Stimulated activated CD8-positive, alpha-beta memory T cell treated with anti-CD3 and anti-CD28 coated beads, Interleukin-12 subunit alpha, Interleukin-12 subunit beta, amount 100 ng/mL, for 1 hour (primary cell): ENCODE results near the gene GID8.
"Not testable (repeated sequence)": the region's sequence is repeated elsewhere in the genome, so short reads cannot be mapped to it uniquely, and the experiment has no call there.

Experiments used
- DNase-seq: peaks from one replicate; pipeline ENCODE4 v3.0.0-alpha.2; 2020; ENCODE audit warnings: low read depth

The GID8 gene

GRCh38 chr20:62958388-62959100, 20.6 kb downstream of the GID8 start:
- DNase-seq, result no peak

- DNase-seq, result no peak
These were observed 21.4 kb downstream of the GID8 start for GRCh38 chr20:62959101-62959971.

DNA sequence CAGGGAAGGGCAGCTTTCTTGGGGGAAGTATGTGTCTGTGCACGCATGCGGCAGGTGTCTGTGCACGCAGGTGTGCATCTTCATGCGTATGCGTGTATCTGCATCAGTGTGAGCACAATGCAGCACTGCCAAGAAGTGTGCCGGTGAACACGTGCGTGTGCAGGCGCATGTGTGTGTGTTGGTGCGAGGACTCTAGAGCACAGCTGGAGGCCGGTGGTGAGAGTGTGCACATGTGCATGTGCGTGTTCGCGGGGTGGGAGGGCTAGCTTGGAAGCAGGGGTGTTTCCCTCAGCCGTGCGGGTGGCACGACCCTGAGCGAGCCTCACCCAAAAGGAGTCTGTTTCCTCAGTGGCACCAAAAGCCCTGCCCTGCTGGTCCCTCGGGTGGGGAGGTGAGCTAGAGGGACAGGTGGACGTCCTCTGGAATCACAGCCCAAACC, 22.1 kb downstream of the GID8 start:
- no peak for DNase-seq

DNA sequence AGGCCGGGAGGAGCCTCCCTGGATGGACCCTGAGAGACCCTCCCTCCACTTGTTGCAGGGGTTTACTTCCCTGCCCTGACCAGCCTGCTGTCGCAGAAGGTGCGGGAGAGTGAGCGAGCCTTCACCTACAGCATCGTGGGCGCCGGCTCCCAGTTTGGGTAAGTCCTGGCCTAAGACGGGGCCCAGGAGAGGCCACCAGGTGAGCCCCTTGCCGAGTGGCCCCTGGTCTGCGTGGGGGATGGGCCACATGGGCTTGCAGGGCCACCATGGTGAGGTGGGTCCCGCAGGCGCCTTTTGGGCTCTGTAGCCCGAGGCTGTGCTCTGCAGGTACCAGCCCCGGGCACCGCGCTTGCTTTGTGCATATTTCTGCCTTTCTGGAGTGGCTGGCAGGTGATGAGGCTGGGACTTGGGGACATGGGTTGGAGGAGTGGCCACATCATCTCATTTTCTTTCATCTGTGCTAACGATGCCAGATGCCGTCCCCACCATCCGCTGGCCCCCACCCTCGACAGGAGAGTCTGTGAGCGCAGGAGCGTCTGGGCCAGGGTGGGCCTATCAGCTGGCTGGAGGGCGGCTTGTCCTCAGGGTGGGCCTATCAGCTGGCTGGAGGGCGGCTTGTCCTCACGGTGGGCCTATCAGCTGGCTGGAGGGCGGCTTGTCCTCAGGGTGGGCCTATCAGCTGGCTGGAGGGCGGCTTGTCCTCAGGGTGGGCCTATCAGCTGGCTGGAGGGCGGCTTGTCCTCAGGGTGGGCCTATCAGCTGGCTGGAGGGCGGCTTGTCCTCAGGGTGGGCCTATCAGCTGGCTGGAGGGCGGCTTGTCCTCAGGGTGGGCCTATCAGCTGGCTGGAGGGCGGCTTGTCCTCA, 22.7 kb downstream of the GID8 start:
- DNase-seq, result not testable (repeated sequence)

DNA sequence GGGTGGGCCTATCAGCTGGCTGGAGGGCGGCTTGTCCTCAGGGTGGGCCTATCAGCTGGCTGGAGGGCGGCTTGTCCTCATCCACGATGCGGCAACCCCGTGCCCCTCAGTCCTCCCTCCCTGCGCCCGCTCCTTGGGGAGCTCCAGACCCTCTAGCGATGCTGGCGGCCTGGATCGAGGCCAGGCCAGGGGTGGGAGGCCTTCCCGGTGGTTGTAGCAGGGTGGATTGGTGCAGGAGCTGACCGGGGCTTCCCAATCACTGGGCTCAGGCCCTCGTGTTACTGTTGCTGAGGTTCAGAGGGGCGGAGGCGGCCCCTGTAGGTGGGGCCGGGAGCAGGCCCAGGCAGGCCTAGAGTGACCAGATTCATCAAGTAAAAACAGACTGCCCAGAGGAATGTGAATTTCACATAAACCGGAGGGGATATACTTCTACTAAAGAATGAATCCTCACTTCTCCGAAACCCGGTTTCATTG, 23.4 kb downstream of the GID8 start:
- DNase-seq, result no peak

GRCh38 chr20:62961799-62962198, 23.9 kb downstream of the GID8 start:
- no peak for DNase-seq

DNA sequence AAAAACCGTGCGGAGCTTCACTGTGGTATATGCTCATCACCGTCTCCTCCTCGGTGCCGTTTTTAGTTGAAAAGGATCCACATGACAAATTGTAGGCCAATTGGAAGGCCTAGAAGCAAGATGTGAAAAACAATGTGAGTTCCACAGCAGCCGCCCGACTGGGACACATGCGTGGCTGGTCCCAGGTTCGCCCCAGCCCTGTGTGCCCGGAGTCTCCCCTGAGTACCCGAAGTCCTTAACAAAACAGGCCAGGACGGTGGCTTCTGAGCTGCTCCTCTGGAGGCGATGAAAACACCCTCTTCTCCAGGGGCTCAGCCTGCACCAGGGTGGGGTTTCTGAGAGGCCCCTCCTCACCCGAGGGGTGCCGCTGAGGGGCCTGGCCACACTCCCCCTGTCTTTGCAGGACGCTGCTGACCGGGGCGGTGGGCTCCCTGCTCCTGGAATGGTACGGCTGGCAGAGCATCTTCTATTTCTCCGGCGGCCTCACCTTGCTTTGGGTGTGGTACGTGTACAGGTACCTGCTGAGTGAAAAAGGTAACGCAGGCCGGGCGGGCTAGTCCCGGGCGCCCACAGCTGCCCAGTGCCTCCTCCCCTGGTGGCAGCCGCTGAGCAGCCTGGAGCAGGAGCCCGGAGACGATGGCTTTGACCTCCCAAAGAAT, 24.4 kb downstream of the GID8 start:
- DNase-seq, result no peak

DNA sequence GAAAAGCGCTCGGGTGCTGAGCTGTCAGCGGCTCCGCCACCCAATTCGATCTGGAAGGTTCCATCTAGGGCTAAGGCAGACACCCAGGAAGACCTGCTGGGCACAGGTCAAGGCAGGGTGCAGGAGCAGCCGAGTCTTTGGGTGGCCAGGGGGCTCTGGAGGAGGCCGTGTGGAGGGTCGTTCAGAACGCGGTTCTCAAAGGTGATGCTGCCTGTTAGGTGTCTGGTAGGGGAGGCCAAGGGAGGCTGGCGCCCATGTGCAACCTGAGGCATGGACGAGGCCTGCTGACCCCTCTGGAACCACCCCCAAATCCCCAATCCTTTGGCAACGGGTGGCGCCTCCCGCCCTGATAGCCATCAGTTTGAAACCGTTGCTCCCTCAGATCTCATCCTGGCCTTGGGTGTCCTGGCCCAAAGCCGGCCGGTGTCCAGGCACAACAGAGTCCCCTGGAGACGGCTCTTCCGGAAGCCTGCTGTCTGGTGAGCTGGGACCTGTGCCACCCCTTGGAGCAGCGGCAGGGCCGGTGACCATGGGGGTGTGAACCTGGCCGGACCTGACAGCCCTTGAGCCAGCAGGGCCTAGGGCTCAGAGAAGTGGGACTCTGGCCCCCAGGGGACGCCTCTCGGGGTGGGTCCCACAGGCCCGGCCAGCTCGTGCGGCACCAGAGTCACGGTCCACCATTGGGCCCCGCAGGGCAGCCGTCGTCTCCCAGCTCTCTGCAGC, 25.1 kb downstream of the GID8 start:
- no peak for DNase-seq

GRCh38 chr20:62963614-62964397, 25.9 kb downstream of the GID8 start:
- no peak for DNase-seq

DNA sequence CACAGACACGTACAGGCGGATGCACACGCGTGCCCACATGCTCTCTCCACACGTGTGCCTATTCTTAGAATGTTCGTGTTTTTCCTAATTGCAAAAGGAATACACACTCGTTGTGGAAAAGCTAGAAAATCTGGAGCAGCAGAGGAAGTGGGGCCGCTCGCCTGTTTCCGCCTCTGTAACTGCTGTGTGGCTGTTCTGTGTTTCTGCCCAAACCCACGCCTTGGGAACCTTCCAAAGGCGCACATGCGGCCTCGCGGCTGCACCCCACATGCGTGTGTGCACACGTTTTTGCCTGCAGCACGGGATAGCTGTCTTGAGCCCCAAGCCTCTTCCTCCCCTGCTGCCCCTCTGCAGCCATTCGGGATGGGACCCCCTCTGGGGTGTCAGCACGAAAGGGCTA, 26.8 kb downstream of the GID8 start:
- no peak for DNase-seq

- DNase-seq, result no peak
These were observed 27.4 kb downstream of the GID8 start for GRCh38 chr20:62965363-62965771.

- no peak for DNase-seq
These were observed 28.5 kb downstream of the GID8 start for GRCh38 chr20:62966212-62967148.

DNA sequence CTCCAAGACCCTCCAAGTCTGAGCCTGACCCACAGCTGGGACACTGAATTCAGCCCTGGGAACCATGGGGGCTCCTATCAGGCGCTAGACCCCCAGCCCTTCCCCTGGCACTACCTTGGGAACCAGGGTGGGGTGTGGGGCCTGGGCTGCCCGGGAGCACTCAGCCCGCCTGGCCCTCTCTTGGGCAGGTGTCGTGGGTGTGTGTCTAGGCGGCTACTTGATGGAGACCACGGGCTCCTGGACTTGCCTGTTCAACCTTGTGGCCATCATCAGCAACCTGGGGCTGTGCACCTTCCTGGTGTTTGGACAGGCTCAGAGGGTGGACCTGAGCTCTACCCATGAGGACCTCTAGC, 29.2 kb downstream of the GID8 start:
- no peak for DNase-seq

DNA sequence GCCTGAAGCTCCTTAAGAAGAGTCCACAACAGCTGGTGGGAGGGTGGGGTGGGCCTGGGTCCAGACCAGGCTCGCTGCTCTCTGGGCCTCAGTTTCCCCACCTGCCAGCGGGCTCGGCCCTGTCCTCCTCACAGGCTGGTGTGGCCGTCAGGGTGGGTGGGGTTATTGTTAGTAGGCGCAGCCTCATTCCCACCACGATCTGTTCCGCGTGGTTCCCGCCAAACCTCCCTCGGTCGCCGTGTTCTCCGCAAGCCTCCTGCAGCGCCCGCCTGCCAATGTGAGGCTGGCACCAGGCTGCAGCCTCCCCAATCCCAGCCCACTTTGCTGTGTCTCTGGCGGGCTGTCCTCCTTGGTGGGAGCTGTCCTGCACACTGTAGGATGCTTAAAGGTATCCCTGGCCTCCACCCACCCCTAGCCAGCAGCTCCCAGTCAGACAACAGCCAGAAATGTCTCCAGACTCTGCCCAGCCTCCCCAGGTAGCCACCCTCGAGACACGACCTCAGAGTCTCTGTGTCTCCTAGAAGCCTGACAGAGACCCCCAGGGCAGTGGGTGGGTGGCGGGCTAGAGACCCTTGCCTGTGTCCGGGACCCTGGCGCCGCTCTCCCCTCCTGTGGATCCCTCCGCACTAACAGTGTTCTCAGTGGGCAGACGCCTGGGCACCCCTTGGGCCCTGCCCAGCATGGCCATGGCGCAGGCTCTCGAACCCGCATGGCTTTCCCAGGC, 29.8 kb downstream of the GID8 start:
- no peak for DNase-seq

DNA sequence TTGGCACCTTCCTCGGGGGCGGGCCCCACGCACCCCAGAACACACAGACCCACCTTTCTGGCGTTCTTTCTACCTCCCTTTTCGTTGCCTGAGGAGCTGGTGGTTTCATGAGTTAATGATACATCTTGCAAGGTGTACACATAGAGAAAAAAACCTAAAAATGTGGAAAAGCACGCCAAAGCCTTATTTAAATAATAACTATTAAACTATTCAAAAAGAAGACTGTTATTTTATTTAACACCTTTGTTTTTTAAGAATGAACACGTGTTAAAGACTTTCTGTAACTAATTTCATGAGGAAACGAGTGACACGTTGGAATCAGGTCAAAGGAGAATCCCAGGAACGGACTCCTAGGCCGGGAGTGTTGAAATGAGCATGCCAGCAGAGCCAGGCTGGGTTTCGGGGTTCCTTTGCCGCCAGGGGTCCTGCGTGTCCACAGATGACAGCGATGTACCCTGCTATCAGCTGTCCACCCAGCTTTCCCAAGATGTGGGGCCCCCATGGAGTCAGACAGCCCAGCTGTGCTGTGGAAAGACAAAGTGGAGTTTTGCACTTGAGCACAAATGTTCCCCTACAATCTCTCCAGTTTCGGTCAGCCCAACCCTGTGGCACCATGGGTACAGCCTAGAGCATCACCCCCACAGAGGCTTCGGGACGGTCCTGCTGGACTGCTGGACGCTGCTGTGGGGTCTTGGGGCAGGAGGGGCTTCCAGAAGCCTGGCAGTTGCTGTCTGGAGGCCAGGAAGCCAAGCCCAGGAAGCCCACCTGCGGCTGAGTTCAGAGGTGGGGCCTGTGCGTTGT, 30.6 kb downstream of the GID8 start:
- no peak for DNase-seq

- DNase-seq, result no peak
These were observed 31.3 kb downstream of the GID8 start for GRCh38 chr20:62969179-62969760.

GRCh38 chr20:62969939-62970306, 32.0 kb downstream of the GID8 start:
- no peak for DNase-seq
